K562 (cell line): Measurements from ENCODE around the gene DPEP1. TPM values are rescaled to one million over a fixed set of nuclear protein-coding genes. Genes with fewer than 3 reads are reported as not detected.
A peak's percentile ranks its signal among the peaks of the same experiment; 100 is the strongest.

ENCODE experiments used
- ATAC-seq: fragments of 200-7000 bp; cut with Tn5 transposase; 3 replicates; pipeline ENCODE4 v1.9.1; 2020; ENCODE audit warnings: moderate library complexity
- BruUV-seq: library from RNA; stranded (reverse); fragments of 400-500 nt; replicated peaks from 2 replicates; lab custom pipeline; 2021; lab: Mats Ljungman, UMichigan
- CTCF ChIA-PET: fragments of 300-600 bp; formaldehyde crosslinking; extraction: SDS; loops from one replicate; lab custom pipeline; 2021; ENCODE audit warnings: low intra/inter-chr PET ratio; lab: Yijun Ruan, JAX
- POLR2A ChIA-PET: fragments of 300-600, 350-650 bp; sonication (Branson Sonifier 250); formaldehyde crosslinking; extraction: SDS; loops from one replicate; lab custom pipeline; 2021; ENCODE audit warnings: antibody characterized with exemption, inconsistent platforms; lab: Yijun Ruan, JAX
- DNase-seq, 4 experiments: peaks; one replicate each; pipeline versions ENCODE4 v3.0.0 to v3.0.0-alpha.2; 2011 to 2018; ENCODE audit warnings: low spot score in 3 of 4, mixed read lengths in 3 of 4; ENCODE audit errors: extremely low read depth in 1 of 4
- FAIRE-seq: peaks from 2 replicates; lab custom pipeline; 2011; peaks lifted over from hg19 to GRCh38; lab: Jason Lieb, UNC
- H2AFZ ChIP-seq: 2 replicates; pipeline ENCODE4 v1.6.0; 2011; ENCODE audit warnings: low read depth, low read length, control low read depth, inconsistent platforms
- H3K27ac ChIP-seq: fragments of 200-600 bp; 3 replicates; pipeline ENCODE4 v1.8.0; 2011; ENCODE audit warnings: low read depth, mild to moderate bottlenecking, control low read depth, inconsistent platforms, low read length, moderate library complexity, mixed read lengths; ENCODE audit errors: extremely low read depth
- H3K27me3 ChIP-seq, 2 experiments: fragments of 300-600 bp in 1 of 2; 2 replicates in 1 of 2; 3 replicates in 1 of 2; pipeline versions ENCODE4 v1.6.0 to v1.8.0; 2011; ENCODE audit warnings: inconsistent platforms in 2 of 2, low read length in 2 of 2, mild to moderate bottlenecking in 1 of 2, mixed read lengths in 1 of 2, moderate library complexity in 1 of 2; ENCODE audit not compliant: control insufficient read depth in 2 of 2, insufficient read depth in 2 of 2
- H3K36me3 ChIP-seq: fragments of 300-600 bp; 3 replicates; pipeline ENCODE4 v1.8.0; 2011; ENCODE audit warnings: mild to moderate bottlenecking, low read length, inconsistent platforms; ENCODE audit not compliant: control insufficient read depth, insufficient read depth
- H3K4me1 ChIP-seq, 2 experiments: fragments of 200-600 bp in 1 of 2; replicated peaks in 1 of 2; 2 replicates in 1 of 2; 3 replicates in 1 of 2; pipeline versions ENCODE4 v1.5.1 to v1.8.0; 2011; ENCODE audit warnings: inconsistent platforms in 2 of 2, low read length in 2 of 2, mild to moderate bottlenecking in 1 of 2, mixed read lengths in 1 of 2, moderate library complexity in 1 of 2; ENCODE audit not compliant: control insufficient read depth in 2 of 2, insufficient read depth in 2 of 2
- H3K4me2 ChIP-seq: 2 replicates; pipeline ENCODE4 v1.6.1; 2011; ENCODE audit warnings: low read length, control low read depth, inconsistent platforms, mixed read lengths; ENCODE audit not compliant: insufficient read depth
- H3K4me3 ChIP-seq: fragments of 200-600 bp; sonication (generic), shearing (Covaris generic); 2 replicates; pipeline ENCODE4 v1.5.1; 2016; ENCODE audit warnings: control low read depth, inconsistent platforms
- H3K79me2 ChIP-seq: fragments of 200-600 bp; 3 replicates; pipeline ENCODE4 v1.8.0; 2011; ENCODE audit warnings: low read length, inconsistent platforms; ENCODE audit not compliant: control insufficient read depth, insufficient read depth
- H3K9ac ChIP-seq, 2 experiments: 2 replicates each; pipeline versions ENCODE4 v1.6.0 to v1.6.1; 2011; ENCODE audit warnings: low read depth in 2 of 2, low read length in 2 of 2, control low read depth in 1 of 2, inconsistent platforms in 1 of 2, mild to moderate bottlenecking in 1 of 2, mixed read lengths in 1 of 2; ENCODE audit not compliant: insufficient read depth in 1 of 2
- H3K9me1 ChIP-seq: one replicate; pipeline ENCODE4 v1.6.0; 2011; ENCODE audit warnings: inconsistent platforms, mild to moderate bottlenecking, low read length, moderate library complexity; ENCODE audit not compliant: control insufficient read depth, insufficient read depth
- H3K9me3 ChIP-seq: replicated peaks from 2 replicates; pipeline ENCODE4 v1.5.1; 2011; ENCODE audit warnings: low read depth, low read length, inconsistent platforms; ENCODE audit not compliant: control insufficient read depth, insufficient read depth
- H4K20me1 ChIP-seq: replicated peaks from 2 replicates; pipeline ENCODE4 v1.6.1; 2011; ENCODE audit warnings: low read length, inconsistent platforms, mixed read lengths; ENCODE audit not compliant: control insufficient read depth, insufficient read depth
- CCNT2 ChIP-seq: IDR thresholded peaks from 2 replicates; pipeline ENCODE4 v1.6.1; 2011; ENCODE audit warnings: borderline replicate concordance, low read depth, mild to moderate bottlenecking, moderate library complexity, mixed read lengths, low read length; ENCODE audit not compliant: insufficient read length; ENCODE audit errors: extremely low read depth
- CREM ChIP-seq: IDR thresholded peaks from 2 replicates; pipeline ENCODE4 v1.6.1; 2014; ENCODE audit warnings: antibody characterized with exemption, low read depth
- FOXA3 ChIP-seq, 2 experiments: fragments of 450-650 bp in 1 of 2; sonication (generic) in 1 of 2; formaldehyde crosslinking; IDR thresholded peaks in 1 of 2; conservative IDR thresholded peaks in 1 of 2; 2 replicates each; pipeline versions ENCODE4 v1.4.0 to v1.8.0; 2020 to 2022; ENCODE audit warnings: mild to moderate bottlenecking in 2 of 2, missing genetic modification reagents in 1 of 2
- KDM1A ChIP-seq, 2 experiments: fragments of 450-650 bp; IDR thresholded peaks; 2 replicates each; pipeline ENCODE4 v1.6.1; 2016; ENCODE audit warnings: mild to moderate bottlenecking in 2 of 2
- MEIS2 ChIP-seq: fragments of 450-650 bp; IDR thresholded peaks from 2 replicates; pipeline ENCODE4 v1.6.1; 2014; ENCODE audit warnings: mild to moderate bottlenecking; ENCODE audit not compliant: partially characterized antibody
- TAF1 ChIP-seq: IDR thresholded peaks from 2 replicates; pipeline ENCODE4 v1.6.1; 2011; ENCODE audit warnings: mild to moderate bottlenecking, low read length, moderate library complexity; ENCODE audit not compliant: insufficient read depth, control insufficient read depth, severe bottlenecking; ENCODE audit errors: extremely low read depth
- WGBS: fragments of 100-300 bp; shearing (Covaris generic); methylation state at CpG from one replicate; pipeline ENCODE4 v1.1.6; 2016; ENCODE audit warnings: low coverage, mixed read lengths; ENCODE audit not compliant: insufficient coverage; ENCODE audit errors: missing lambda C conversion rate; 5-methylcytosine and 5-hydroxymethylcytosine counted together
- in situ Hi-C: fragments of 300-500 bp; cut with MboI; formaldehyde crosslinking; loops from 4 replicates; pipeline ENCODE4 v1.15.0; 2018; ENCODE audit warnings: inconsistent platforms, mixed read lengths
- intact Hi-C: fragments of 100-400 bp; cut with micrococcal nuclease; formaldehyde crosslinking; loops from 2 replicates; pipeline ENCODE4 v1.14.2; 2022
- polyA plus RNA-seq, 8 experiments: library from polyadenylated mRNA; depleted of rRNA in 4 of 8; stranded (reverse) in 5 of 8; unstranded in 3 of 8; fragments of >200 nt; fragmentation: Nextera tagmentation in 2 of 8; fragmentation: Illumina TruSeq in 1 of 8; extraction: Ambion mirVana in 2 of 8; extraction: Trizol in 1 of 8; gene quantifications; 2 replicates each; pipeline versions ENCODE4 v1.2.1 to v1.2.3, GENCODE V29; 2011 to 2014; ENCODE audit warnings: inconsistent platforms in 1 of 8, missing spikeins in 1 of 8
- total RNA-seq, 7 experiments: library from RNA; depleted of rRNA in 6 of 7; stranded (reverse); fragments of >200 nt in 6 of 7; fragmentation: Illumina TruSeq in 2 of 7; extraction: Trizol in 2 of 7; gene quantifications; 2 replicates each; pipeline versions ENCODE4 v1.2.1 to v1.2.3, GENCODE V29; 2011 to 2021; ENCODE audit warnings: low replicate concordance in 1 of 7
- TF ChIP-seq, protein P1 (sequence below): fragments of 450-650 bp; formaldehyde crosslinking; IDR thresholded peaks from 2 replicates; pipeline ENCODE4 v1.4.0; 2020; ENCODE audit warnings: mild to moderate bottlenecking, moderate library complexity
- TF ChIP-seq, protein P2 (sequence below): fragments of 250-450 bp; sonication (Bioruptor Pico); IDR thresholded peaks from 2 replicates; pipeline ENCODE4 v1.4.0; 2020; ENCODE audit warnings: borderline replicate concordance
- TF ChIP-seq, protein P3 (sequence below), 3 experiments: IDR thresholded peaks in 2 of 3; conservative IDR thresholded peaks in 1 of 3; 2 replicates each; pipeline ENCODE4 v1.5.1; 2011 to 2012; ENCODE audit warnings: low read length in 3 of 3, mild to moderate bottlenecking in 3 of 3, control low read depth in 2 of 3, improper control_type of control experiment in 1 of 3, inconsistent platforms in 1 of 3, low read depth in 1 of 3, mixed read lengths in 1 of 3, moderate library complexity in 1 of 3; ENCODE audit not compliant: insufficient read depth in 2 of 3

DPEP1 gene
- total and polyA plus RNA-seq, 9 of the 15 experiments (the other 6 are each of a cell fraction or from before 2014, with no cell fraction given), result 0.14 to 0.31 (median 0.20) TPM; not detected in 6

DNA sequence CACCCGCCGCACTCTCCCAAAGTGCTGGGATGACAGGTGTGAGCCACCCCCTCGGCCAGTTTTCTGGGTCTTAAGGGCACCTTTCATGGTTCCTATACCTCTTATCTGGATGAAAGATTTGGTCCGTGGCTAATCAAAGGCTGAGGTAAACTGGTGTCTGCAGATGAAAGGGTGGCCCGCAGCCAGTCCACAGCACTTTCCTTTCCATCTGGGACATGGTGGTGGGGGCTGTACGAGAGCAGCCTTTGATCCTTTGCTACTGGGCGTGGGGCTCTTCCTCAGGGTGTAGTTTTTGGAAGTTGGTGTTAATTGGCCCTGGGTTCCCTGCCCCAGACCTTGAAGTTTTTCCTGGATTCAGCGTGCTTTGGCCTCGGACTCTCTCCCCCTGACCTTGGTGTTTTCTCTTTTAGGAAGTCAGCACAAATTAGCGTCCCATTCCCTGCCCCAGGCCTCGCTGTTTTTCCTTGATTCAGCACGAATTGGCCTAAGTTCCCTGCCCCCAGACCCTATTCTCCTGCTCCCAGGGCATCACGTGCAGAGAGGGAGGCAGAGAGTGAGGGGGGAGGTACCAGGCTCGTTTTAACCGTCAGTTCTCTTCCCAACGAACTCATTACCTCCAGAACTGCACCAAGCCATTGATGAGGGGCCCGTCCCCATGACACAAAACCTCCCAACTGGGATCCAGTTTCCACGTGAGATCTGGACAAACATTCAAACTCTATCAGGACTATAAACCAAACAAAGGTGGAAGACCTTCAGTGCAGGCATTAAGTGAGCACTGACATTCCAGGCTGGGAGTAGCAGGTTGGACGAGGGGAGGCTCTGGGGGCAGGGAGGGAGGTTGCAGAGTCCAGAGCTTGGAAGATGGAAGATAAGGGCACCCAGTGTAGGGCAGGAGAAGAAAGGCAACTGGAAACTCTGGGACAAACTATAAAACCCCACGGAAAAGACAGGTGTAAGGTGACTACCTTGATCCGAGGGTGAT, 11.6 kb downstream of the DPEP1 start (continued):
- TF ChIP-seq TAF1, result no peak
- TF ChIP-seq, all 486 proteins: peak for 2

DNA sequence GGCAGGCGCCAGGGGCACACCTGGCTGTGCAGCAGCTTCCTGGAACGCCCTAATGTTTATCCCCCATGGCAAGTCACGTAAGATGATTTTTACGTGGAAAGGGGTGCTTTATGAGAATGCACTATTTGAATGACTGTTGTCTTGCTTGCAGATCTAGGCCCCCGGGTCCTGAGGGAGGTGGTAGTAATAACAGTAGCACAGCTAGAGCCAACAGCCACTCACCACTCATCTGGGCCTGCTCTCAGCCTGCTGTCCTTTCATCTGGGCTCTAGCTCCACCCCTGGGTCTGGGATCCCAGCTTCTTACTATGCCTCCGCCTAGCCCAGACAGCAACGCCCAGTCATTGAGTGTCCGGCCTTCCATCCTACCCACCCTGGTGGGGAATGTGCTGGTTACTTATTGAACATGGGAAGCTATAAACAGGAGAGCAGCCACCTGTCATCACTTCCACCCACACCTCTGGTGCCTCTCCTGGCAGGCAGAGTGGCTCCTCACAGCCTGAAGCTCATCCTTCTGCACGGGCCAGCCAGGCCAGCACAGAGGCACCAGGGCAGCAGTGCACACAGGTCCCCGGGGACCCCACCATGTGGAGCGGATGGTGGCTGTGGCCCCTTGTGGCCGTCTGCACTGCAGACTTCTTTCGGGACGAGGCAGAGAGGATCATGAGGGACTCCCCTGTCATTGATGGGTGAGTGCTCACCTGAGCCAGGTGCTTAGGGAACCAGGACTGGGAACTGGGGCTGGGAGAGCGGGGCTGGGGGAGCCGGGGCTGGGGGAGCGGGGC, 16.6 kb downstream of the DPEP1 start:
- POLR2A ChIA-PET, result interaction anchor here (0.6 to 1.5 kb wide), 6 partner anchors 8 to 347 kb away, joined by 3 to 5 read pairs (median 4); partner anchors contain the start of gene CHMP1A
- peak; percentile 55 for ATAC-seq

More for the DNA sequence above, 16.6 kb downstream of the DPEP1 start:
- no peak for FAIRE-seq
- peaks cover 0 to 21% of the 10 kb centered on the region in 2 experiments; a peak in 2 of 5 replicates for H3K4me1 ChIP-seq
- no peaks in the 10 kb centered on the region for H3K79me2 ChIP-seq
- no peak for DNase-seq
- no peaks in the 10 kb centered on the region for H3K9me3 ChIP-seq
- no peaks in the 10 kb centered on the region for H4K20me1 ChIP-seq
- intact Hi-C loops (no loop called here), in situ Hi-C loops (no loop called here)
- peaks cover 28 to 64% of the 10 kb centered on the region in 2 experiments for H3K27me3 ChIP-seq
- TF ChIP-seq KDM1A (IDR thresholded peaks at IDR 0.05), result no peak
- TF ChIP-seq, protein P1, sequence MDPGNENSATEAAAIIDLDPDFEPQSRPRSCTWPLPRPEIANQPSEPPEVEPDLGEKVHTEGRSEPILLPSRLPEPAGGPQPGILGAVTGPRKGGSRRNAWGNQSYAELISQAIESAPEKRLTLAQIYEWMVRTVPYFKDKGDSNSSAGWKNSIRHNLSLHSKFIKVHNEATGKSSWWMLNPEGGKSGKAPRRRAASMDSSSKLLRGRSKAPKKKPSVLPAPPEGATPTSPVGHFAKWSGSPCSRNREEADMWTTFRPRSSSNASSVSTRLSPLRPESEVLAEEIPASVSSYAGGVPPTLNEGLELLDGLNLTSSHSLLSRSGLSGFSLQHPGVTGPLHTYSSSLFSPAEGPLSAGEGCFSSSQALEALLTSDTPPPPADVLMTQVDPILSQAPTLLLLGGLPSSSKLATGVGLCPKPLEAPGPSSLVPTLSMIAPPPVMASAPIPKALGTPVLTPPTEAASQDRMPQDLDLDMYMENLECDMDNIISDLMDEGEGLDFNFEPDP (CRISPR knock-in tag), result no peak
- no peak for TF ChIP-seq MEIS2
- no peak for TF ChIP-seq CCNT2
- TF ChIP-seq CREM, result no peak
- no peak for TF ChIP-seq FOXA3 (CRISPR knock-in tag; conservative IDR thresholded peaks at IDR 0.05 in 1 of 2, IDR thresholded peaks at IDR 0.05 in 1 of 2)
- TF ChIP-seq, protein P2, sequence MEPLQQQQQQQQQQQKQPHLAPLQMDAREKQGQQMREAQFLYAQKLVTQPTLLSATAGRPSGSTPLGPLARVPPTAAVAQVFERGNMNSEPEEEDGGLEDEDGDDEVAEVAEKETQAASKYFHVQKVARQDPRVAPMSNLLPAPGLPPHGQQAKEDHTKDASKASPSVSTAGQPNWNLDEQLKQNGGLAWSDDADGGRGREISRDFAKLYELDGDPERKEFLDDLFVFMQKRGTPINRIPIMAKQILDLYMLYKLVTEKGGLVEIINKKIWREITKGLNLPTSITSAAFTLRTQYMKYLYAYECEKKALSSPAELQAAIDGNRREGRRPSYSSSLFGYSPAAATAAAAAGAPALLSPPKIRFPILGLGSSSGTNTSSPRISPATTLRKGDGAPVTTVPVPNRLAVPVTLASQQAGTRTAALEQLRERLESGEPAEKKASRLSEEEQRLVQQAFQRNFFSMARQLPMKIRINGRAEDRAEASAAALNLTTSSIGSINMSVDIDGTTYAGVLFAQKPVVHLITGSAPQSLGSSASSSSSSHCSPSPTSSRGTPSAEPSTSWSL (CRISPR knock-in tag), result no peak
- TF ChIP-seq, protein P3, sequence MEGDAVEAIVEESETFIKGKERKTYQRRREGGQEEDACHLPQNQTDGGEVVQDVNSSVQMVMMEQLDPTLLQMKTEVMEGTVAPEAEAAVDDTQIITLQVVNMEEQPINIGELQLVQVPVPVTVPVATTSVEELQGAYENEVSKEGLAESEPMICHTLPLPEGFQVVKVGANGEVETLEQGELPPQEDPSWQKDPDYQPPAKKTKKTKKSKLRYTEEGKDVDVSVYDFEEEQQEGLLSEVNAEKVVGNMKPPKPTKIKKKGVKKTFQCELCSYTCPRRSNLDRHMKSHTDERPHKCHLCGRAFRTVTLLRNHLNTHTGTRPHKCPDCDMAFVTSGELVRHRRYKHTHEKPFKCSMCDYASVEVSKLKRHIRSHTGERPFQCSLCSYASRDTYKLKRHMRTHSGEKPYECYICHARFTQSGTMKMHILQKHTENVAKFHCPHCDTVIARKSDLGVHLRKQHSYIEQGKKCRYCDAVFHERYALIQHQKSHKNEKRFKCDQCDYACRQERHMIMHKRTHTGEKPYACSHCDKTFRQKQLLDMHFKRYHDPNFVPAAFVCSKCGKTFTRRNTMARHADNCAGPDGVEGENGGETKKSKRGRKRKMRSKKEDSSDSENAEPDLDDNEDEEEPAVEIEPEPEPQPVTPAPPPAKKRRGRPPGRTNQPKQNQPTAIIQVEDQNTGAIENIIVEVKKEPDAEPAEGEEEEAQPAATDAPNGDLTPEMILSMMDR (IDR thresholded peaks at IDR 0.05 in 2 of 3, conservative IDR thresholded peaks at IDR 0.05 in 1 of 3; ENCODE audit: insufficient read depth in 2 of 3, low read depth in 1 of 3, low read length in 3 of 3), result no peak
- no peaks in the 10 kb centered on the region for H3K9me1 ChIP-seq
- no peak overlapping the region for H3K4me2 ChIP-seq
- 20% methylated on average over 13 of the region's 17 CpGs for WGBS
- H3K9ac ChIP-seq, result no peak overlapping the region
- no peak overlapping the region for H3K27ac ChIP-seq
- no peak overlapping the region for H2AFZ ChIP-seq
- CTCF ChIA-PET, result no interaction called here
- no peak overlapping the region for H3K4me3 ChIP-seq
- no TSS peak for BruUV-seq
- H3K36me3 ChIP-seq, result no peaks in the 10 kb centered on the region
